Caco-2 (cell line): ENCODE data around the gene ECE1. TPM values are rescaled to one million over a fixed set of nuclear protein-coding genes. Genes with fewer than 3 reads are reported as not detected.
A peak's percentile ranks its signal among the peaks of the same experiment; 100 is the strongest.
"Not testable (repeated sequence)": the region's sequence is repeated elsewhere in the genome, so short reads cannot be mapped to it uniquely, and the experiment has no call there.

Source experiments
- BruUV-seq: library from RNA; stranded (reverse); fragments of 400-500 nt; replicated peaks from 2 replicates; lab custom pipeline; 2021; lab: Mats Ljungman, UMichigan
- CTCF ChIA-PET: fragments of 300-600 bp; sonication (Branson Sonifier 250); formaldehyde crosslinking; loops from one replicate; lab custom pipeline; 2022; ENCODE audit warnings: antibody characterized with exemption; lab: Charles Lee
- POLR2A ChIA-PET: fragments of 300-600 bp; sonication (Branson Sonifier 250); formaldehyde crosslinking; loops from one replicate; lab custom pipeline; 2022; ENCODE audit warnings: antibody characterized with exemption; lab: Charles Lee
- DNase-seq, 2 experiments: peaks; one replicate each; pipeline versions ENCODE4 v3.0.0 to v3.0.0-alpha.2; 2020 to 2022
- H3K27me3 ChIP-seq: replicated peaks from 2 replicates; pipeline ENCODE4 v1.6.0; 2011; ENCODE audit warnings: low read length; ENCODE audit not compliant: control insufficient read depth, insufficient read depth
- H3K36me3 ChIP-seq: 2 replicates; pipeline ENCODE4 v1.5.1; 2011; ENCODE audit warnings: low read length; ENCODE audit not compliant: control insufficient read depth, insufficient read depth
- H3K4me1 ChIP-seq: fragments of 250-450 bp; sonication (Bioruptor Pico); 2 replicates; pipeline ENCODE4 v1.5.1; 2020; ENCODE audit warnings: mild to moderate bottlenecking
- H3K4me3 ChIP-seq: 2 replicates; pipeline ENCODE4 v1.5.1; 2011; ENCODE audit warnings: low read depth, mild to moderate bottlenecking, control low read depth, low read length
- H3K9me3 ChIP-seq: fragments of 250-450 bp; sonication (Bioruptor Pico); 2 replicates; pipeline ENCODE4 v1.5.1; 2020; ENCODE audit warnings: mild to moderate bottlenecking, moderate library complexity
- H3K27ac Mint-ChIP-seq: one replicate; pipeline ENCODE4 v1.8.0; 2022; ENCODE audit warnings: mixed read lengths; ENCODE audit not compliant: unreplicated experiment
- H3K27me3 Mint-ChIP-seq: one replicate; pipeline ENCODE4 v1.8.0; 2022; ENCODE audit warnings: mixed read lengths; ENCODE audit not compliant: insufficient read depth, unreplicated experiment
- H3K36me3 Mint-ChIP-seq: one replicate; pipeline ENCODE4 v1.8.0; 2022; ENCODE audit warnings: mild to moderate bottlenecking, mixed read lengths; ENCODE audit not compliant: insufficient read depth, unreplicated experiment
- H3K4me1 Mint-ChIP-seq: one replicate; pipeline ENCODE4 v1.8.0; 2022; ENCODE audit warnings: low read depth, mixed read lengths; ENCODE audit not compliant: unreplicated experiment
- H3K4me3 Mint-ChIP-seq: one replicate; pipeline ENCODE4 v1.8.0; 2022; ENCODE audit warnings: mild to moderate bottlenecking, moderate library complexity, mixed read lengths; ENCODE audit not compliant: unreplicated experiment
- H3K9me3 Mint-ChIP-seq: one replicate; pipeline ENCODE4 v1.8.0; 2022; ENCODE audit warnings: mixed read lengths; ENCODE audit not compliant: unreplicated experiment
- CTCF ChIP-seq, 2 experiments: fragments of 200-600 bp in 1 of 2; IDR thresholded peaks; 1 replicate in 1 of 2; 2 replicates in 1 of 2; pipeline versions ENCODE4 v1.5.1 to v1.8.0; 2011 to 2022; ENCODE audit warnings: antibody characterized with exemption in 1 of 2, control low read depth in 1 of 2, inconsistent platforms in 1 of 2, low read depth in 1 of 2, low read length in 1 of 2, mild to moderate bottlenecking in 1 of 2, moderate library complexity in 1 of 2; ENCODE audit not compliant: insufficient read depth in 1 of 2, severe bottlenecking in 1 of 2, unreplicated experiment in 1 of 2
- intact Hi-C: fragments of 100-400 bp; cut with micrococcal nuclease; formaldehyde crosslinking; loops from one replicate; pipeline ENCODE4 v1.10.0; 2022; ENCODE audit not compliant: unreplicated experiment
- total RNA-seq: library from RNA; stranded (reverse); gene quantifications from 2 replicates; pipeline ENCODE4 v1.2.3, GENCODE V29; 2022

The ECE1 gene
- total RNA-seq, 1 experiment from 2014 or later = 50.2 TPM

GRCh38 chr1:21206117-21206516, 84.1 kb downstream of the ECE1 start:
- Mint-ChIP-seq H3K27ac (no peak overlapping the region), H3K27me3 (no peaks in the 10 kb centered on the region), H3K4me1 (no peaks in the 10 kb centered on the region), H3K9me3 (no peaks in the 10 kb centered on the region), H3K36me3 (no peaks in the 10 kb centered on the region), H3K4me3 (no peak overlapping the region)
- BruUV-seq = no TSS peak
- ChIA-PET POLR2A (no interaction called here), CTCF (interaction anchor here (1.4 kb wide), 1 partner anchor 11 kb away, joined by 10 read pairs; no protein-coding TSS in a partner anchor)
- H3K4me3 ChIP-seq = no peak overlapping the region
- DNase-seq = no peak
- no peaks in the 10 kb centered on the region for H3K9me3 ChIP-seq
- intact Hi-C loops = no loop called here
- H3K27me3 ChIP-seq = no peaks in the 10 kb centered on the region
- no peaks in the 10 kb centered on the region for H3K36me3 ChIP-seq
- H3K4me1 ChIP-seq = no peaks in the 10 kb centered on the region
- no peak for TF ChIP-seq CTCF (IDR thresholded peaks at IDR 0.05; ENCODE audit: insufficient read depth in 1 of 2, low read depth in 1 of 2, low read length in 1 of 2, severe bottlenecking in 1 of 2, unreplicated experiment in 1 of 2)

- Mint-ChIP-seq H3K4me1 (no peaks in the 10 kb centered on the region), H3K4me3 (no peak overlapping the region), H3K27ac (no peak overlapping the region), H3K9me3 (no peaks in the 10 kb centered on the region), H3K27me3 (no peaks in the 10 kb centered on the region), H3K36me3 (no peaks in the 10 kb centered on the region)
- H3K27me3 ChIP-seq = no peaks in the 10 kb centered on the region
- intact Hi-C loops = no loop called here
- POLR2A ChIA-PET = no interaction called here
- no peaks in the 10 kb centered on the region for H3K4me1 ChIP-seq
- CTCF ChIA-PET = interaction anchor here (0.6 to 1.4 kb wide), 5 partner anchors 10 to 509 kb away, joined by 4 to 10 read pairs (median 7); no protein-coding TSS in a partner anchor
- no peaks in the 10 kb centered on the region for H3K9me3 ChIP-seq
- DNase-seq = peak in 1 of 2 experiments; percentile 35
- BruUV-seq = no TSS peak
- TF ChIP-seq CTCF (IDR thresholded peaks at IDR 0.05; ENCODE audit: insufficient read depth in 1 of 2, low read depth in 1 of 2, low read length in 1 of 2, severe bottlenecking in 1 of 2, unreplicated experiment in 1 of 2) = no peak
- H3K36me3 ChIP-seq = no peaks in the 10 kb centered on the region
- no peak overlapping the region for H3K4me3 ChIP-seq
Measured at GRCh38 chr1:21205416-21205815, 84.8 kb downstream of the ECE1 start.

- no peaks in the 10 kb centered on the region for H3K9me3 ChIP-seq
Measured at GRCh38 chr1:21201650-21202049, 88.6 kb downstream of the ECE1 start.

GRCh38 chr1:21201238-21201637, 89.0 kb downstream of the ECE1 start:
- DNase-seq, H3K27ac Mint-ChIP-seq, H3K36me3 Mint-ChIP-seq, CTCF ChIA-PET, H3K4me1 Mint-ChIP-seq, H3K27me3 Mint-ChIP-seq, H3K4me3 ChIP-seq, H3K9me3 ChIP-seq, H3K4me1 ChIP-seq, BruUV-seq, H3K4me3 Mint-ChIP-seq, H3K27me3 ChIP-seq, intact Hi-C loops, H3K36me3 ChIP-seq, H3K9me3 Mint-ChIP-seq, POLR2A ChIA-PET: not testable (repeated sequence)

More at GRCh38 chr1:21201650-21202049, 88.6 kb downstream of the ECE1 start:
- Histone ChIP-seq H3K27me3 (no peaks in the 10 kb centered on the region), H3K36me3 (no peaks in the 10 kb centered on the region), H3K4me3 (no peak overlapping the region), H3K4me1 (no peaks in the 10 kb centered on the region)
- no peak for TF ChIP-seq CTCF (IDR thresholded peaks at IDR 0.05; ENCODE audit: insufficient read depth in 1 of 2, low read depth in 1 of 2, low read length in 1 of 2, severe bottlenecking in 1 of 2, unreplicated experiment in 1 of 2)
- POLR2A ChIA-PET = no interaction called here
- Mint-ChIP-seq H3K27me3 (no peaks in the 10 kb centered on the region), H3K9me3 (no peaks in the 10 kb centered on the region), H3K4me3 (no peak overlapping the region), H3K4me1 (no peaks in the 10 kb centered on the region), H3K27ac (no peak overlapping the region), H3K36me3 (no peaks in the 10 kb centered on the region)
- DNase-seq = no peak
- intact Hi-C loops = no loop called here
- no TSS peak for BruUV-seq
- CTCF ChIA-PET = no interaction called here
